OCI-LY7 (cell line): ENCODE data around the gene WDR18.

Experiments used
- EZH2phosphoT487 ChIP-seq: fragments of 200-600 bp; sonication (generic); IDR thresholded peaks from 2 replicates; pipeline ENCODE4 v1.6.1; 2018; ENCODE audit warnings: low read depth, borderline replicate concordance, mild to moderate bottlenecking, mixed run types, antibody characterized with exemption, low read length, moderate library complexity, mixed read lengths
- TF ChIP-seq, protein P1 (sequence below): fragments of 200-600 bp; sonication (generic); conservative IDR thresholded peaks from 2 replicates; pipeline ENCODE4 v1.5.1; 2014; ENCODE audit warnings: mild to moderate bottlenecking, antibody characterized with exemption, low read length, moderate library complexity, mixed read lengths

DNA sequence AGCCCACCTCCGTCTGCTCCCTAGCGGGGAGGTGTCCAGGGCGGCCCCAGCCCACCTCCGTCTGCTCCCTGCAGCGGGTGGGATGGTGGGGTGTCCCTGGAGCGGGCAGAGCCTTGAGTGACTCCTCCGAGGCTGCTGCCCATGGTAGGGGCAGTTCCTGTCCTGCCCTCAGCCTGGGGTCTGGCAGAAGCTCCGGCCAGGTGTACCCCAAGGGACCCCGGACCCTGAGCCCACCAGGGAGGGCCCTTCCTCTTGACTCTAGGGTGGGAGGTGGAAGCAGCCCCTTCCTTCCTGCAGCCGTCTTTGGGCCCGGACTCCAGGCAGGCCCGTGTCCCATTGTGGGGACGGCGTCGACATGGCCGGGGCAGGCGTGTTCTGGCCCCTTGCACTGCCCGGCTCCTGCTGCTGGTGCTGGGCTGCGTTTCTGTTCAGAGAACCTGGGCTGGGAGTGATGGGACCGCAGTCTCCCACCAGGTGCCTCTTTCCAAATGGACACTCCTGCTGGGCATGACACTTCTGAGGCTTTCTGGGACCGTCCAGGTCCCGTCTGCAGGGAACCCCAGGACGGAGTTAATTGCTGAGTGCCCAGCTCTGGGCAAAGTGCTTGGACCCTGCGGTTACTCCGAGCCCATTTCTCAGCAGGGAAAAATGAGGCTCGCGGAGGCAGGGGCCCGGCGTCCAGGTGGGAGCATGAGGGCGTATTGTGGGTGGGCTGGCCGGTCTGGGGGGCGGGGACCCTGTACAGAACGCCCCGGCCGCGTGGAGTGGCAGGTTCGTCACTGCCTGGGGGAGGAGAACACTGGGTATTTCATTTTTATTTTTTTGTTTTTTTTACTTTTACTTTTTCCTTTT lies 38.5 kb upstream of the WDR18 start:
- TF ChIP-seq, protein P1, sequence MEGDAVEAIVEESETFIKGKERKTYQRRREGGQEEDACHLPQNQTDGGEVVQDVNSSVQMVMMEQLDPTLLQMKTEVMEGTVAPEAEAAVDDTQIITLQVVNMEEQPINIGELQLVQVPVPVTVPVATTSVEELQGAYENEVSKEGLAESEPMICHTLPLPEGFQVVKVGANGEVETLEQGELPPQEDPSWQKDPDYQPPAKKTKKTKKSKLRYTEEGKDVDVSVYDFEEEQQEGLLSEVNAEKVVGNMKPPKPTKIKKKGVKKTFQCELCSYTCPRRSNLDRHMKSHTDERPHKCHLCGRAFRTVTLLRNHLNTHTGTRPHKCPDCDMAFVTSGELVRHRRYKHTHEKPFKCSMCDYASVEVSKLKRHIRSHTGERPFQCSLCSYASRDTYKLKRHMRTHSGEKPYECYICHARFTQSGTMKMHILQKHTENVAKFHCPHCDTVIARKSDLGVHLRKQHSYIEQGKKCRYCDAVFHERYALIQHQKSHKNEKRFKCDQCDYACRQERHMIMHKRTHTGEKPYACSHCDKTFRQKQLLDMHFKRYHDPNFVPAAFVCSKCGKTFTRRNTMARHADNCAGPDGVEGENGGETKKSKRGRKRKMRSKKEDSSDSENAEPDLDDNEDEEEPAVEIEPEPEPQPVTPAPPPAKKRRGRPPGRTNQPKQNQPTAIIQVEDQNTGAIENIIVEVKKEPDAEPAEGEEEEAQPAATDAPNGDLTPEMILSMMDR, result no peak
- TF ChIP-seq EZH2phosphoT487, result no peak
